Raji (cell line): ENCODE measurements around the gene DBF4B.

Source experiments
- POLR2A ChIP-seq: IDR thresholded peaks from 2 replicates; pipeline ENCODE4 v1.6.1; 2011; ENCODE audit warnings: low read depth, low read length, control low read depth; ENCODE audit not compliant: insufficient read depth

Gene DBF4B

DNA sequence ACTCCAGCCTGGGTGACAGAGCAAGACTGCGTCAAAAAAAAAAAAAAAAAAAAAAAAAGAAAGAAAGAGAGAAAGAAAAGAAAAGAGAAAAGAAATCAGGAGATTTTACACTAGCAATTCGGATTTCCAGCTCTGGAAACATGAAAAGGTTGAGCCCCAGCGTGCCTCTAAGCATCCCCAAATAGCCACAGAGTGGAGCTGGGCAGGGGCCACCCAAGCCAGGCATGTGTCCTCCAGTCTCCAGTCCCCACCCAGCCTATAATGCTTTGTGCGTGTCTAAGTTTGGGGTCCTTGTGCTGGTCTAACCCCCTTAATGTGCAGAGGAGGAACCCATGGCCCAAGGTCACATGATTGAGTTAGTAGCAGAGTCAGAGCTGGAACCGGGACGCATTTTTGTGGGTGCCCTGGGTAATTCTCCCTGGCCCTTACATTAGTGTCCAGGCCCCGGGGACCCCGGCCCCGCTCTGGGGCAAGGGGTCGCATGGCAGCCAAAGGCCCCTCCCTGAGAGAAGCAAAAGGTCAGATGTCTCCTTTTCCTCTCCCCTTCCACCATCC lies 70.3 kb downstream of the DBF4B start:
- no peak for TF ChIP-seq POLR2A

DNA sequence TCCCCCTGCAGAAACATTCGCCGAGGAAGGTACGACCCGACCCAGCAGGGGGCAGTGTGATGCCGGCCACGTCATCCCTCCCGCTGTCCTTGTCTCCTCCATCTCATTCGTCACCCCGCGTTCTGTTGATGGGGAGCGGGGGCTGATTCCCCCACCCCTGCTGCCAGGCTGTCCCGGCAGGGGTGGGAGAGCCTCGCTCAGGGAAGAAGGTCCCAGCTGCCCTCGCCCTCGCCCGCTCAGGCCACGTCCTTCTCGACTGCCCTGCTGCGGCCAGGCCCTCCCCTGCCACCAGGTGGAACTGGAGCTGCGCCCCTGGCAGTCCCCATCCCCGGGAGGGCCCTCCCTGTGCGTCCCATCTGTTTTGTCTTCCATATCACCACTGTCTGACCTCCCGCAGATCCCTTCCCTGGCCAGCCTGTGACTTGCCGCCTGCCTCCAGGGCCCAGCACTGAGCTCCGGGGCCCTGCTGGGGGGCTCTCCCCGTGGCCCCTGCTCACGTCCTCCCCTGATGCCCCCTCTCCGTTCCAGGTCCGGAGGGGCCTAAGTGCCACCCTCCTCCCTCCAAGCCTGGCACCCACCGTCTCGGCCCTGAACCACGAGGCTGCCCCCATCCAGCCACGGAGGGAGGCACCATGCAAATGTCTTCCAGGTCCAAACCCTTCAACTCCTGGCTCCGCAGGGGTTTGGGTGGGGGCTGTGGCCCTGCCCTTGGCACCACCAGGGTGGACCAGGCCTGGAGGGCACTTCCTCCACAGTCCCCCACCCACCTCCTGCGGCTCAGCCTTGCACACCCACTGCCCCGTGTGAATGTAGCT lies 71.0 kb downstream of the DBF4B start:
- no peak for TF ChIP-seq POLR2A

DNA sequence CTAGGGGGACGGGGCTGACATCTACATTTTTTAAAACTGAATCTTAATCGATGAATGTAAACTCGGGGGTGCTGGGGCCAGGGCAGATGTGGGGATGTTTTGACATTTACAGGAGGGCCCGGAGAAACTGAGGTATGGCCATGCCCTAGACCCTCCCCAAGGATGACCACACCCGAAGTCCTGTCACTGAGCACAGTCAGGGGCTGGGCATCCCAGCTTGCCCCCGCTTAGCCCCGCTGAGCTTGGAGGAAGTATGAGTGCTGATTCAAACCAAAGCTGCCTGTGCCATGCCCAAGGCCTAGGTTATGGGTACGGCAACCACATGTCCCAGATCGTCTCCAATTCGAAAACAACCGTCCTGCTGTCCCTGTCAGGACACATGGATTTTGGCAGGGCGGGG lies 71.7 kb downstream of the DBF4B start:
- TF ChIP-seq POLR2A = no peak

DNA sequence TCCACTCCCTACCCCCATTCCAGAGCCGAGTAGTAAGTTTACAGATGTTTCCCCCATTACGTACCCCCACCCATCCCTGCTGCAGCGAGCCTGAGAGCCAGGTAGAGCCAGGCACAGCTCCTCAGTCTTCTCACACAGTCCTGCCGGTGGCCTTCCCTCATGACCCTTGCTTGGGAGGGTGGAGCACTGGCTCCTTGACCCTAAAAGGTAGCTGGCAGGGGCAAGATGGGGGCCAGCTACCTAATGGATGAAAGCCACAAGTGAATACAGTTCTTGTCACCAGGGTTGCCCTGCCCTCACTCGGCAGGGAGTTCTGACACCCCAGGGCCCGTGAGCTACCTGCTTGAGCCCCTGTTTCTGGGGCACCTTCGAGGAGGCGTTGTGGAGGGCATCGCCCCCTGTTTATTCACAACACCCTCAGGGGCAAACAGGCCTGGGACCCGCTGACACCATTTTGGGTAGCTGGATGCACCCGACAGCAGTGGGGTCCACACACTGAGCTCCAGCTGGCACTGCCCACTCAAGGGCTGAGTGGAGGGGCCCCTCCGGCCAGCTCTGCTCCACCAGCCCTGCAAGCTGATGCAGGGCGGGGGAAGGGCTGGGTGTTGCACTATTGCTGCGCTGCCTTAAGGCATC lies 72.5 kb downstream of the DBF4B start:
- no peak for TF ChIP-seq POLR2A

DNA sequence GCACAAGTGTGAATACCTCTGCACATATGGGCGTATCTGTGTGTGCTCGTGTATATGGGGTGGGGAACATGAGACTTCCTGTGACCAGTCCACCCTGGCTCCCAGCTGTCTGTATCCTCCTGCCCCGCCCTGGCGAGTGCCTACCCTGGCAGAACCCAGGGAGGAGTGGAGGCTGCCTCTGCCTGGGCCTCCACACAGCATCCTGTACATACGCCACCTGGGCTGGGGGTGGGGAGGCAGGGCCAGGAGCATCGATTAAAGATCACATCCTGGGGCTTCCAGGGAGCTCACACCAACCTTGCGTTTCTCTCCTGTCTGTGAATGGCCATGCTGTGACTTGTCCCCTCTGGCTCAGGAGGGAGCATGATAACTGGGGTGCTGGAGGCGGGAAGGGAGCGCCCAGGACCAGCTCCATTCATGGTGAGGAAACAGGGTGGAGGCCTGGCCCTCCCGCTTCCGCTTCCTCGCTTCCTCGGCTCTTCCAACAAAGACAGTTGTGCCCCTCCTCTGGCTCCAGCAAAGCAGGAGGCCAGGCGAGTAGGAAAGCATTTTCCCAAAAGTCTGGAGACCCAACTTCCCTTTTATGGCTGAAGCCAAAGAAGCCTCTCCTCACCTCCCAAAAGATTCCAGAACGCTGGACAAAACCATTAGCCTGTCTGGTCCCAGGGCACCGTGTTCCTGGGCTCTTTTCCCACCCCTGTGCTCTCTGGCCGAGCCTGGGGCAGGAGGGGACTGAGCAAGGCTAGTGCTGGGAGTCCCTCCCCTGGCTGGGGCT lies 73.3 kb downstream of the DBF4B start:
- no peak for TF ChIP-seq POLR2A

DNA sequence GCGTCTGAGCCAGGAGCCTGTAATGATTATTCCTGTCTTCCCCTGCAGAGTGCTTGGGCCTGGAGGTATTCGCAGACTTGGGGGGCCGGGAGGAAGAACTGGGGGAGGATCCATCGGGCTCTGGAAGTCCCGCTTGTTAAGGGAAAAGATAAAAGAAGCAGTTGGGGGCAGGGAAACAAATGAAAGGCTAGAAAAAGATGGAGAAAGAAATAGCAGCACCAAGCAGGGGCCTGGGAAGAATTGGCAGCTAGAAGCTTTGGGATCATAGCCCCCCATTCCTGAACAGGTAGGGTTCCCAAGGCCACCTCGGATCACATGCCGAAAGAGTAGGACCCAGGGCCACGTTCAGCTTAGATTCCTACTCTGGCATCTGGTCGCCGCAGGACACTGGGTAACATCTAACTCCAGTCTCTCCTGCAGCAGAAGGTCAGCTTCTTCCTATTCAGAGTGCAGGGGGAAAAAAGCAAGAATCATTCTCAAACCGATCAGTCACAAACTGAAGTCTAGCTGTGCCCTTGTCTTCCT lies 73.9 kb downstream of the DBF4B start:
- TF ChIP-seq POLR2A = no peak

DNA sequence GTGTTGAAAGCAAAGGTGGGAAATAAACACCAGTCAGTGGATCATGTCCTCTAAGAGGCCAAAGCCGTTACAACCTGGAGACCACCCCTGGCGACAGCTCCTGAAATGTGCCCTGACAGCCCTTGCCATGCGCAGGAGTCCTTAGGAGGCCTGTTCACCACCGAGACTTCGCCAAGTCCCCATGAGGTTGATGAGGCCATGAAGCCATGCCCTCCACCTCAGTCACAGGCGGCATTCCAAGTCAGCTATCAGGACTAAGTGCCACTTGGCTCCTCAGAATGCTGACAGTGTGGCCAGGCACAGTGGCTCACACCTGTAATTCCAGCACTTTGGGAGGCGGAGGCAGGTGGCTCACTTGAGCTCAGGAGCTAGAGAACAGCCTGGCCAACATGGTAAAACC lies 77.5 kb downstream of the DBF4B start:
- TF ChIP-seq POLR2A = no peak

DNA sequence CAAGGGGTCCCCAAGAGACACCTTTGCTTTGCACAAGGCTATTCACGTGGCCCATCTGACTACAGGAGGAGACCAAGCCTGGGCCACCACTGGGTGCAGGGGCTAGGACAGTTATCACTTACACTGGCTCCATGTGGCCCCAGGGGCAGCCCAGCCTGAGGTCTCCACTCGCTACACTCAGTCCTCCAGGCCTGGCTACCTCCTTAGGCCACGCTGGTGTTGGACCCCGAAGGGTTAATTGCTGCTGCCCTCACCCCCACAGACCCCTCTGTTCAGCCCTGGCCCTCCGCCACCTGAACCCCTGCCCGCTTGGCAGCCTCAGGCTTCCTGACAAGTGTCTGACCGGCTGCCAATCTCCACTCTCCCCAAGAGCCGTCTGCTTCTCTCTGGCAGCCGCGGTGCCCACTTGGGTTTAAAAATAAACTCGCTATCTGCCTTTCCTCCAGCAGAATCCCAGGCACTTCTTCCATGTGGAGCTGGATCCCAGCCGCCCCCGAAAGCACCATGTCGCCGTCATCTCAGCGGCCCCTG lies 78.2 kb downstream of the DBF4B start:
- TF ChIP-seq POLR2A = no peak

DNA sequence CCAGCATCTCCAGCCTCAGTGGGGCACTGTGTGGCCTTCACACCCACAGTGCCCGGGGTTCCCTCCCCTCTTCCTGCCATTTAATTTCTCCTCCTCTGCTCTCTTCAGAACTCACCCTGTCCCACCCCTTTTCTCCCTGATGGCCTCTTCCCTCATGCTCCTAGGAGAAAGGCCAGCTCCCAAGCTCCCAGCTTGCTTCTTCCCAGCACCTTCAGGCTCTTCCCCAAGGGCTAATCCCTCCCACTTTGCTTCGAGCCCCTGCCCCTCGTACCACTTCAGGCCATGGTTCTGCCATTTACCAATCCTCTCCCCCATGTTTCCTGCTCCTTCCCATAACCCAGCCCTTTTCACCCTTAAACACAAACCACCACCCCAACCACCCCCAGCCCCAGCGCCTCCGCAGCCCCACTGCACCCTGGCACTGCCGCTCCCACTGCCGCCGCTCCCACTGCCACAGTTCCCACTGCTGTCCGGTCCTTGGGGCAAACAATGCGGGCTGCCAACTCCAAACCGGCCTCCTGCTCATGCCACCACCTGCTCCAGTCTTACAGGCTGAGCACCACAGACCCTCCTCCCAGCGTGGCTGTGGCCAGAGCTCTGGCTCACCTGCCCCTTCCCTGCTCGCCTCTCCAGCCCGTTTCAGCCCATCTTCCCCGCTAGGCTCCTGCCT lies 78.9 kb downstream of the DBF4B start:
- TF ChIP-seq POLR2A = no peak

DNA sequence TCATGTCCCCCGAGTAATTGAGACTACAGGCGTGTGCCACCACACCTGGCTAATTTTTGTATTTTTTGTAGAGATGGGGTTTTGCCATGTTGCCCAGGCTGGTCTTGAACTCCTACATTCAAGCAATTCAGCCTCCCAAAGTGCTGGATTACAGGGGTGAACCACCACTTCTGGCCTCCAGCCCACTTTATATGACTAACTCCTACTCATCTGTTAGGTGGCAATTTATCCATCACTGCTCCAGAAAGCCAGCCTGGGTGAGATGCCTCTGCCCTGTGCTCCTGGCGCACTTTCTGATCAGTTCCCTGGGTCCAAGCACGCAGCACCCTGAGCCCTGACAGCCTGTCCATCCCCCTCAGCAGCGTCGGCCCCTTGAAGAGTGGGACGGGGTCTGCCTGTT lies 79.7 kb downstream of the DBF4B start:
- no peak for TF ChIP-seq POLR2A

DNA sequence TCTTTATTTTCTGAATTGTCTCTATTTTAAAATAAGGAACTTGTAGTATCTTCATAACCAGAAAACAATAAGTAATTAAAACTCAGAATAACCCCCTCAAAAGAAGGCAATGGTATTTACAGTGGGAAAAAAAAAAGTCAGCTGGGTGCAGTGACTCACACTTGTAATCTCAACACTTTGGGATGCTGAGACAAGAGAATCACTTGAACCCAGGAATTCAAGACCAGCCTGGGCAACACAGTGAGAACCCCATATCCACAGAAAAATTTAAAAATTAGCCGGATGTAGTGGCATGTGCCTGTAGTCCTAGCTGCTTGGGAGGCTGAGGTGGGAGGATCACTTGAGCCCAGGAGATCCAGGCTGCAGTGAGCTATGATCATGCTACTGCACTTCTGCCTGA lies 83.8 kb downstream of the DBF4B start:
- no peak for TF ChIP-seq POLR2A

DNA sequence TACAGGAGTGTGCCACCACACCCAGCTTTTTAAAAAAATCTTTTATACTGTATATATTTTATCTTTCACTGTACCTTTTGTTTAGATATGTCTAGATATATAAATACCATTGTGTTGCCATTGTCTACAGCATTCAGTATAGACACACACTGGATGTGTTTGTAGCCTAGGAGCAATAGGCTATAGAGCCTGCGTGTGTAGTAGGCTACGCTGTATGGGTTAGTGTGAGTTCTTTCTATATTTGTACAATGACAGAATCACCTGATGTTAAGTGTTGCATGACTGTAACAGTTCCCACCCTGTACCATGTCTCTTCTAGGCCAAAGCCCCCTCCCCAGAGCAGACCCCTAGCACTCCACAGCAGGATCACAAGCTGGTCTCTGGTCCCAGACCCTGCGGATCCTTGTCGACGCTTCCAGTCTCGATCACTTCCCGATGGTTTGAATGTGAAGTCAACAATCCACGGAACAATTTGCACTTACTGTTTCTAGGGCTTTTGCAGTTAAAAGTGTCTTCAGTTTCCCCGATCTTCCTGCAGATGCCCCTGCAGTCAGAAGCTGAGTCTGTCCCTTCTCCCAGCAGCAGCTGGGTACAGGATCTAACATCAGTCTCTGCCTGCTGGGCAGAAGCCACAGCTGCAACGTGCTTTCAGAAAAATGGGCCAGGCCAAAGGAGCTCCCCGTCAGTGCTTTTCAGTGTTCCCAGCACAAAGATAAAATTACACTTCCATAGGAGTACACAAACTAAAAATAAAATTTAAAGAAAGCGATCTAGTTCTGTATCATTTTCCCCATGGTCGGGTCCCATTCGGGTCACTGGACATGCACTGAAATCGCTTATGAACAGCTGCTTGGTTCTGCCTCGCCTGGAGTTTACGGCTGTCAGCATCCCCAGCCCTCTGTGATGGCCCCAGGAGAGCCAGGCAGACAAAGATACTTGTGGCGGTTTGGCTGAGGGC lies 85.7 kb downstream of the DBF4B start:
- TF ChIP-seq POLR2A = no peak

DNA sequence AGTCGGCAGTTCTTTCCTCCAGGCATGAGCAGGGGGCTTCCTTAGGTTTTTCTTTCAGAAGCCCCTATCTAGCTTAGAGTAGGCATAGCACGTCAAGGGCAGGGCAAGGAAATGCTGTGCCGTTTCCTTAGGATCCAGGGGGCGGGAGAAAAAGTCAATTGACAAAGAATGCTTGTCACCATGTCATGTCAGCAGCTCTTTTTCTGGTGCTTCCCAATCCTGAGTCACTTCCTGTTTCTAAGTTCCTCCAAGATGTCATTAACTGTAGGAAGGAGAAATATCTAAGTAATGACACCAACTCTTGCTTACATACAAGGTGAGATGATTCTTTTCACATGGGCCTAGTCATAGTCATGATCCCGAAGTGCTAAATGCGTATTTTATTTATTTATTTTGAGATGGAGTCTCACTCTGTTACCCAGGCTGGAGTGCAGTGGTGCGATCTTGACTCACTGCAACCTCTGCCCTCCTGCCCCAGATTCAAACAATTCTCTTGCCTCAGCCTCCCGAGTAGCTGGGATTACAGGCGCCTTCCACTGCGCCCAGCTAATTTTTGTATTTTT lies 86.5 kb downstream of the DBF4B start:
- no peak for TF ChIP-seq POLR2A
